RPMI7951 (cell line): ENCODE measurements around the gene ZNF784. TPM values are rescaled to one million over a fixed set of nuclear protein-coding genes. Genes with fewer than 3 reads are reported as not detected.
A peak's percentile ranks its signal among the peaks of the same experiment; 100 is the strongest.

Source experiments
- DNase-seq: peaks from one replicate; pipeline ENCODE4 v3.0.0-alpha.2; 2012; ENCODE audit warnings: low read depth
- total RNA-seq: library from RNA; depleted of rRNA; stranded (reverse); fragments of >200 nt; shearing (Covaris generic); gene quantifications from 2 replicates; pipeline ENCODE4 v1.2.3, GENCODE V29; 2014

Gene ZNF784
- total RNA-seq, 1 experiment from 2014 or later: 1.6 TPM

DNA sequence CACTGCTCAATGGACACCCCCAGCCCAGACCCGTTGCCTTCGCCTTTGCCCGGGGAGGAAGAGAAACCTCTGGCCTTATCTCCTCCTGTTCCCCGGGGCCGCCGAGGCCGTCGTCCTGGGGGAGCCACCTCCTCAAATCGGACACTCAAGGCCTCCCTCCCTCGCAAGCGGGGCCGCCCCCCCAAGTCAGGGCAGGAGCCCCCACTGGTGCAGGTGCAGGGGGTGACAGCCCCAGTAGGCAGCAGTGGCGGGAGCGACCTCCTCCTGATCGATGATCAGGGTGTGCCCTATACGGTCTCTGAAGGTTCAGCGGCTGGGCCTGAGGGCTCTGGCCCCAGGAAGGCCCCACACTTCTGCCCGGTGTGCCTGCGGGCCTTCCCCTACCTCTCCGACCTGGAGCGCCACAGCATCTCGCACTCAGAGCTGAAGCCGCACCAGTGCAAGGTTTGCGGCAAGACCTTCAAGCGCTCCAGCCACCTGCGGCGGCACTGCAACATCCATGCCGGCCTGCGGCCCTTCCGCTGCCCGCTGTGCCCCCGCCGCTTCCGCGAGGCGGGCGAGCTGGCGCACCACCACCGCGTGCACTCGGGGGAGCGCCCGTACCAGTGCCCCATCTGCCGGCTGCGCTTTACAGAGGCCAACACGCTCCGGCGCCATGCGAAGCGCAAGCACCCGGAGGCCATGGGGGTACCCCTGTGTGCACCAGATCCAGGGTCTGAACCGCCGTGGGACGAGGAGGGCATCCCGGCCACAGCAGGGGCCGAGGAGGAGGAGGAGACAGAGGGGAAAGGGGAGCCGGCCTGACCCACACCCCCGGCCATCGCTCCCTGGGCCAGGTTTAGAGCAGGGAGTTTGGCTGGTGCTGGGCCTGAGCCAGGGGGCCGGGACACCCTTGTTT, 22.0 kb downstream of the ZNF784 start:
- no peak for DNase-seq

DNA sequence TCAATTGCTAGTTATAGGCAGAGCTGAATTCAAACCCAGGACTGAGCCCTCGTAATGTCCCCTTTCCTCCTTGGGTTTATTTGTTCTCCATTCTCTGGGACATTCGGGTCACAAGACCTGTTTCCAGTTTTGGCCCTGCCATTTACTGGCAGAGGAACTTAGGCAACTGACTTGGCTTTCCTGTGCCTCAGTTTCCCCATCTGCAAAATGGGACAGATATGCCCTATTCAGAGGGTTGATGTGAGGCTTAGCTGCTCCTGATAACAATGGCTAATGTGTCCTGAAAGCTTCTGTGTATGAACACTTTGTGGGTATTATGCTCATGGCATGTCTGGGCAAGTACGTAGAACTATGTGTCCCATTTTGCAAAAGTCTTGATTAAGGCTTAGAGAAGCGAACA, 23.3 kb downstream of the ZNF784 start:
- DNase-seq: no peak

DNA sequence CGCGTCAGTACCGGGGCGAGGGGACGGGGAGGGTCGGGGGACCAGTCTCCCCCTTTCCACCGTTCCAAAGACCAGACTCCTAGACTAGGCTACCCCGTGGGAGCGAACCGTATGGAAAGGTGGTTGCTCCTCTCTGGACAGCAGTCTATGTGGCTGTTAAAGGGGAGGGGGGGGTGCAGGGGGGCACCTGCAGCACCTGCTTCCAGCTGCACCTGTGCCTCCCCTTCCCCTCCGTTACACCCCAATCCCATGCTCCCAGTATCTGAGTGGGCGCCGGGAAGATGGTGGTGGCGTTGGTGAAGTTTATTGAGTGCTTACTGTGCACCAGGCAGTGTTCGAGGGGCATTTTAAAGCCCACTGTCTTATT, 23.7 kb downstream of the ZNF784 start:
- DNase-seq: no peak

DNA sequence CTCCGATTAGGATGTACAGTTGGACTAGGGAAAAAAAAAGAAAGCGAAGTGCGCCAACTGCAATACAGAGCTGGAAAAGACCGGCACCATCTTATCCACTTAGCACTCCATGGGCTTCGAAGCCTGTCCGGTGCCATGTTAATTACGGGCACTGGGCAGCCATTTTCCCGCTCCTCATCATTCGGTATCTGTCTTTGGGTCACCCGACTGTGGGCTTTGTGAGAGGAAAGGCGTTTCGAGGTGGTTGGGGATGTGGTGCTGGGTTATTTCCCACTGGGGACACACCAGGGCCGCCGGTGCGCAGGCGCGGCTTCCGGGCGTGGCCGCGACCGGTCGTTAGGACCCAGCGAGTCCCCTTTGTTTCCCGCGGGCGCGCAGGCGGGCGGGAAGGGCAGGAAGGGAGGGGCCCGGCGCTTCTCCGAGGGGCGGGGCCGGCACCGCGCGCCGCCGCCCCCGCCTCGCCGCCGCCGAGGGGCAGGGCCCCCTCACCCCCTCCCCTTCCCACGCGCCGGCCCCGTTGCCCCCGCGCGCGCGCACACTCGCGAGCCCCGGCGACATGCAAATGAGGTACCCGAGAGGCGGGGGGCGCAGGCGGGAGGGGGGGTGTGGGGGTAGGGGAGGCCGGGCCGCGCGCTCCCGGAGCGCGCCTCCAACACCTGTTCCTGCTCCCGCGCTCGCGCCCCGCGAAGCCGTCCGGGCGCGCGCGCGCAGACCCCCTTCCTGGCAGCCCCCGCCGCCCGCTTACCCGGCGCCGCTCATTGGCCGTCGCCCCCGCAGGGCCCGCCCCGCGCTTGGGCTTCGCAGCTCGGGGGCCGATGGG, 24.3 kb downstream of the ZNF784 start, which contains the start of gene ZNF524:
ZNF524 (plus strand) TSS at position 447 of the 820 bp plus-strand sequence. CDS start 1,825 bp downstream, outside the sequence.
- DNase-seq: peak; percentile 84

DNA sequence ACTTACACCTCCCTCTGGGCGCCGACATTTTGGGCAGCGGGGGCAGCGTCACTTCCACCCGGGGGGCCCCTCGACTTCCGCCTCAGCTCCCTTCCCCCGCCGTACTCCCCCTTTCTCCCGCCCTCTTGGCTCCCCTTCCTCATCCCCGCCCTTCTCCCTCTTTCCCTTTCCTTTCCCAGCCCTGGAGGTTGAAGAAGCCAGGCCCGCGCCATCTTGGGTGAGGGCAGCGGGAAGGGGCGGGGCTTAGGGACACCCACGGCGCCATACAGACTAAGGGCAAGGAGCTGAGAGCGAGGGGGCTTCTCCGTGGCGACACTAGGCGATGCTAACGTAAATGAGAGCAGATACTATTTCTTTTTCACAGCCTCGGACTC, 24.9 kb downstream of the ZNF784 start, which contains the start of gene FIZ1:
FIZ1 (minus strand) TSS at position 50 of the 374 bp plus-strand sequence. CDS start 1,652 bp downstream, outside the sequence.
- DNase-seq: peak; percentile 98

DNA sequence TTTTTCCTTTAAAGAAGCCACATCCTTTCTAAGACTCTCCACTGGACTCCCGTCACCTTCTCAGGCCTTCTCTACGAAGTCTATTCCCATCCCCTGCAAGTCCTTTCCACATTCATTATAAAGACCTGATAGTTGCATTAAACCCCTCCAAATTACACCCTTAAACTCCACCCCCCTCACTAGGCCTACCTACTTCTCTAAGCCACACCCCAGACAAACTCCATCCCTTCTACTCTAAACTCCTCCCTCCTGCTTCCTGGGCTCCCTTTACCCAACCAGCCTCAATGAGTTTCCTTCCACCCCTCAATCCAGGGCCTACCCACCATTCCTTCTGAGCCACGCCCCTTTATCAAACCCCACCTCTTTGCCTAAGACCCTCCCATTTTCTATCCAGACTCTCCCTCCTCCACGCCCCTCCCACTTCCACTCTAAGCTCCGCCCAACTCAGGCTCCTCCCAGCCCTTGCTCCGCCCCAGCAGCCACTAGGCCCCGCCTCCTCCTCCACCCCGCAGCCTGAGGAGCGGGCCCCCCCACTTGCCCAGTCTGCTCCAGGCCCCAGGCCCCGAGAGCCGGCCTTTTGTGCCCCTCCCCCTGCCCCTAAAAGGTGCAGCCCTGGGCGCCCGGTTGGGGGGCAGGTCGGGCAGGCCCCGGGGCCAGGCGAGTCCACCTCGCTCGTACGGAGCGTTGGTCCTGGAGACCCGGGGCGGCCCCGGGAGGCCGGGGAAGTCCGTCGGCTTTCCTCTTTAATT, 25.5 kb downstream of the ZNF784 start:
- peak; percentile 93 for DNase-seq

DNA sequence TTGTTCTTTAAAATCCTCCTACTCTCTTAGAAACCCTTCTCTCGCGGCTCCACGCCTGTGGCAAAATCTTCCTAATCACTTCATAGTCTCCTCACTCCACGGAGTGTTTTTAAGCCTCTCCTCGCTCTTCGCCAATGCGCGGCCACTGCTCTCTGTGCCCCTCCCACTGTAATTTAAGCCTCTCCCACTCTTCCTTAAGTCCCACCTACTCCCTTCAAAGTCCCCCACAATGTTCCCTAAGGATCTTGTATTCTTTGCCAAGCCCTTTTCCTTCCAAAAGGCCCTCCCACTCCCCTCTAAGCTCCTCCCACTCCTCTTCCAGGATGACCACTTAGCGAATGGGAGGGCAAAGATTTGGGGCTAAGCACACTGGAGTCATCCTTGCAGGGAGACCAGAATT, 26.3 kb downstream of the ZNF784 start:
- DNase-seq: no peak

DNA sequence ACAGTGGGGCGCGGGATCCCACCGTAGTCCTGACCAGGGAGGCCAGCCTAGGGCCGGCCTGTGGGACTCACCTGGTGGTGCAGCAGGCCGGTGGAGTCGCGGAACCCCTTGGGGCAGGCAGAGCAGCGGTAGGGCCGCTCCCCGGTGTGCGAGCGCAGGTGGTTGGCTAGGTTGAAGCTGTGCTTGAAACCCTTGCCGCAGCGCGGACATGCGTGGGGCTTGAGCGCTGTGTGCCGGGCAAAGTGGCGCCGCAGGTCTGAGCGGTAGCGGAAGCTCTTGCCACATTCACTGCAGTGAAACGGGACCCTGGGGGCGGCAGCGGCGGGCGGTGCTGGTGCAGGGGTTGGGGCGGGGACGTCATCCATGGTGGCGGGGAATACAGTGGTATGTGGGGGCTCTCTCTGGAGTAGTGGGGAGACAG, 26.9 kb downstream of the ZNF784 start:
- no peak for DNase-seq

DNA sequence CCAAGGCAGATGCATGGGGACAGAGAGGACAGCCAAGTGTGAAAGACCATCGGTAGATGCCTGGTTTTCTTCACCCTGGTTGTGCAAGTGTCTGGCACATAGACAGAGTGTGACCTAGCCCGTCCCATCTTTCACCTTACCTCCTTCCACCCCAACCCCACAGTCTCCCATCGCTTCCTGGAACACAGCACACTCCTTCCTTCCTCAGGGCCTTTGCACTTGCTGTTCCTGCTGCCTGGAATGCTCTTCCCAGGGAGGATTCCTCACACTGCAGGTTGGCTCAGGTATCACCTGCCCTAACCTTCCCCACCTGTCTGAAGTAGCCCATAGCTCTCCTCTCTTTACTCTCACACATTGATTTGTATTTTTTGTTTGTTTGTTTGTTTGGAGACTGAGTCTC, 28.1 kb downstream of the ZNF784 start:
- no peak for DNase-seq

DNA sequence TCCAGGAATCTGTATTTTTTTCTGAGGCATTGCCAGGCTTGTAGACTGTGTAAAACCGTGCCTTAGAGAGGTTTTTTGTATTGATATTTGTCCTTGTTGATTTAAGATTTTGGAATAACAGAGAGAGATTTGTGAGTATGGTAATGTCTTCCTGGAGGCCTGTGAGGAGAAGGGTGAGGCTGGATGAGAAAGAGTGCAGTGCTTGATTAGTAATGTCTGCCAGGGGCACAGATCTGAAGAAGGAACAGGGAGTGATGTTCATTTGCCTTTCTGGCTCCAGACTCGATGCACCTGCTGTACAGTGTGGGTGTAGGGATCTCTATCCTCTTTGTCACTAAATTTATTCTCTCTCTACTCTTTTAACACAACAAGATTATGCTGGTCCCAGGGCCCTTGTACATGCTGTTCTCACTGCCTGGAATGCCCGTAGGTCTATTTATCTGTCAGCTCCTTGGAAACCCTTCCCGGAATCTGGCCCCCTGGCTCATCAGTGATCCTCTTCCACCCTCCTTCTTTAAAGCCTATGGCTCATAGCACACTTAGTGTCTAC, 29.3 kb downstream of the ZNF784 start:
- DNase-seq: no peak

DNA sequence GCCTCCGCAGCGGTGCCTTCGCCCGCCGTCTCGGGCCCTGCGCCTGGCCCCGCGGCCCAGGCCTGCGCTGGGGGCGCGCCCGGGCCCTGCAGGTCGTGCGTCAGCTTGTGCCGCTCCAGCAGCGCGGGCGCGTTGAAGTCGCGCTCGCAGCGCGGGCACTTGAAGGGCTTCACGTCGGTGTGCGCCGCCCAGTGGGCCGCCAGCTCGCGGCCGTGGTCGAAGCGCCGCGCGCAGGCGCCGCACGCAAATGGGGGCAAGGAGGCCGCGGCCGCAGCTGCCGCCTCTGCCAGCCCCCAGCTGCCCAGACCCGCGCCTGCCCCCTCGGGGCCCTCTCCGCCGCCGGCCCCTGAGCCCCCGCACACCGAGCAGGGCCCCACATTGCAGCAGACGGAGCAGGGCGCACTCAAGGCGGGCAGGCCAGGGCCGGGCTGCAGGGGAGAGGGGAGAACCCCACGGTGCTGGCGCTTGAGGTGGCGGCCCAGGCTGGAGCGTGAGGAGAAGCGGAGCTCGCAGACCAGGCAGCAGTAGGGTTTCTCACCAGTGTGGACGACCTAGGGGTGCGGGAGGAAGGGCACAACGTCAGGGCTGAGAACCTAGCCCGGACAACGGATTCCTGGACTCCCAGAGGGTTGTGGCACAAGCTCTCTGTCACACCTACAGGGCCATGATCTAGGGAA, 31.1 kb downstream of the ZNF784 start:
- DNase-seq: no peak

DNA sequence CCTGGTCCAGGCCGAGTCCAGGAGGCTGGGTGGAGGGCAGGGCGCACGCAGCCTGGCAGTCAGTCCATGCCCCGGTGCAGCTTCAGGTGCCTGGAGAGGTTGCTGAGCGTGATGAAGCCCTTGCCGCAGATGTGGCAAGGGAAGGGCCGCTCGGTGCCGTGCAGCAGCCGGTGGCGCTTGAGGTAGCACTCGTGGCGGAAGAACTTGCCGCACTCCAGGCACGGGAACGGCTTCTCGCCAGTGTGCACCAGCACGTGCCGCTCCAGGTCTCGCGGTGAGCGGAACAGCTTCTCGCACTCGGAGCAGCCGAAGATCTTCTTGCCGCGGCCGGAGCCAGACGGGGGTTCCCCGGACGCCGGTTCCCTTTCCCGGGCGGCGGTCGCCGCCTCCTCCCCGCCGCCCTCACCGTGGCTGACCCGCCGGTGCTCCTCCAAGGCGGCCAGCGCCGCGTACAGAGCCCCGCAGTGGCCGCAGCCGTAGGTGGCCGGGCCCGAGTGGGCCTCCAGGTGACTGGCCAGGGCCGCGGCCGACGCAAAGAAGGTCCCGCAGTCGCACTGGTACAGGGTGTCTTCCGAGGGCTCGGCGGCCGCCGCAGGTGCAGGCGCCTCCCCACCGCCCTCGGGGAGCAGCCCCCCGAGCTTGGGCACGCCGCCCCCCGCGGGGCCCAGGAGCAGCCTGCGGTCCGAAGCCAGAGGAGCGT, 31.8 kb downstream of the ZNF784 start:
- DNase-seq: no peak

DNA sequence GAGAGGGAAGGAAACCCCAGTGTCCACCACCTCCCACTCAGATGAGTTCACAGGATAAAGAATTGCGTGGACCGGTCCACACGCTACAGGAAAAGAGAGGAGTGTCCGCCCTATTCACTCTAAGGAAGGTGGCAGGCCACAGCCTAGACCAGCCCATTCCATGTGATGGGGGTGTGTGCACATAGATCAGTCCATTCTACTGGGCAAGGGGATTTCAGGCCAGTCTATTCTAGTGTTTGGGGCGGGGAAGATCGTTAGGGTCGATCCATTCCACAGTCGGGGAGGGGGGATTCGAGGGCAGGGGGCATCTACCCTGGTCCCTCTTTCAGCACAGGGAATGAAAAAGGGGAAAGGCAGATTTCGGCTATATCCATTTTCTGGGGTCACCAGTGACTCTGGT, 32.8 kb downstream of the ZNF784 start:
- no peak for DNase-seq

DNA sequence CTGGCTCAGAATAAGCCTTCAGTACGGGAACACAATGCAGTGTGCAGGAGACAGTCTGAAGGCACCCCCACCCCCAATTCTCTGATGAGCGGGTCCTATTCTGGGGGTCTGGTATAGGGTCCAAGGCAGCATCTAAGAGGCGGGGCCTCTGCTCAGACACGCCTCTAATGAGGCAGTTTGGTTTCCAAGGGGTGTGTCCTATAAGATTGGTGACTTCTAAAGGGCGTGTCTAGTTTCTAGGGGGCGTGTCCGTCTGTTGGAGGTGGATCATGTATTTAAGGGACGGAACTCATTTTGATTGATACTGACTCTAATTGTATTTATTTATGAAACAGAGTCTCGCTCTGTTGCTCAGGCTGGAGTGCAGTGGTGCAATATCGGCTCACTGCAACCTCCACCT, 33.7 kb downstream of the ZNF784 start:
- peak; percentile 22 for DNase-seq

DNA sequence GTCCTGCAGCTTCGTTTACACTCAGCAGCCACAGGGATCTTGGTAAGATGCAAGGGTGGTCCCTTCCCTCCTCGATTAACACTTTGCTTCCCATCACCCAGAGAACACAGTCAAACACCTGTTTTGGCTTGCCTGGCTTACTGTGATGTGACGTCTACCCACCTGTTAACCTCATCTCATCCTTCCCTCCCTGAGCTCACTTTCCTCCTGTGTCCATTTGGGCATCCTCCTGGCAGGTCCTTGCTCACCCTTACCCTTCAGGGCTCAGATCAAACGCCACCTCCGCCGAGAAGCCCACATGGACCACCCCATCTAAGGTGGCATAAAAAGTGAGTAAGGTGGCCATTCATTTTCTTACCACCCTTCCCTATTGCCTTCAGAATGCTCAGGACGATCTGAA, 34.3 kb downstream of the ZNF784 start:
- no peak for DNase-seq

DNA sequence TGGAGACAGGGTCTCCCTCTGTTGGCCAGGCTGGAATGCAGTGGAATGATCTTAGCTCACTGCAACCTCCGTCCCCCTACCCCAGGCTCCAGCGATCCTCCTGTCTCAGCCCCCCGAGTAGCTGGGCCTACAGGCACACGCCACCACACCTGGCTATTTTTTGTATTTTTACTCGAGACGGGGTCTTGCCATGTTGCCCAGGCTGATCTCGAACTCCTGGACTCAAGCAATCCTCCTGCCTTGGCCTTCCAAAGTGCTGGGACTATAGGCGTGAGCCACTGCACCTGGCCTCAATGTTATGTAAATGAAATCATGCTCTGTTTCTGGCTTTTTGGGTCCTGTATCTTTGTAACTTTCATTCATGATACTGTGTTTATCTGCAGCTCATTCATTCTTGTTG, 35.6 kb downstream of the ZNF784 start:
- DNase-seq: no peak

DNA sequence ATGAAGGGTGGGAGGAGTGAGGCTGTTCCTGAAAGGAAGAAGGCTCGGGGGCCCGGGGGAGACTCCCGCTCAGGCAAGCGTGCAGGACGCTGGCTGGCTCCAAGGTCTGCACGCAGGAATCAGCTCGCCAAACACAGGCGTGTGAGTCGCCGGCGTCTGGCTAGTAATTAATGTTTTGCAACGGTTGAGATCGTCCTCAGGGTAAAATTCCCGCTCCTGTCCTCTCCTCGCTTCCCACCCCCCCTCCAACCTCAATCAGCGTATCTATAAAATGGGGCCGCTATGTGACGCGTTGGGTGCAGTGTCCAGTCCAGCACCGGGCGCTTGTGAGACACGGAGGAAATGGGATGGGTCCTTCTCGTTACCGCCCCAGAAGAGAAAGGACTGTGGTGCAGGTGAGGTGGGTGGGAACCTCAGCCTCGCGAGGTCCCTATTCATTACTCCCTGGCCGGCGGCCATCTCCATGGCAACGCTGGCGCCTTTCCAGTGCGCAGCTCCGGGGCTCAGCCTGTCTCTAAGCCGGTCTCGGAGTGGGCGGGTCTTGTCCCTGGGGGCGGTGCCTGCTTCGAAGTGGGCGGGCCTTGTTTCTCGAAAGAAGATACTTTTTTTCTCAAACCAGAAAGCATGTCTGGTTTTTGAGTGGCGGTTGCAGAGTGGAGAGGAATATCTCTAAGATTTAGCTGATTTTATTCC, 37.2 kb downstream of the ZNF784 start:
- peak; percentile 87 for DNase-seq

DNA sequence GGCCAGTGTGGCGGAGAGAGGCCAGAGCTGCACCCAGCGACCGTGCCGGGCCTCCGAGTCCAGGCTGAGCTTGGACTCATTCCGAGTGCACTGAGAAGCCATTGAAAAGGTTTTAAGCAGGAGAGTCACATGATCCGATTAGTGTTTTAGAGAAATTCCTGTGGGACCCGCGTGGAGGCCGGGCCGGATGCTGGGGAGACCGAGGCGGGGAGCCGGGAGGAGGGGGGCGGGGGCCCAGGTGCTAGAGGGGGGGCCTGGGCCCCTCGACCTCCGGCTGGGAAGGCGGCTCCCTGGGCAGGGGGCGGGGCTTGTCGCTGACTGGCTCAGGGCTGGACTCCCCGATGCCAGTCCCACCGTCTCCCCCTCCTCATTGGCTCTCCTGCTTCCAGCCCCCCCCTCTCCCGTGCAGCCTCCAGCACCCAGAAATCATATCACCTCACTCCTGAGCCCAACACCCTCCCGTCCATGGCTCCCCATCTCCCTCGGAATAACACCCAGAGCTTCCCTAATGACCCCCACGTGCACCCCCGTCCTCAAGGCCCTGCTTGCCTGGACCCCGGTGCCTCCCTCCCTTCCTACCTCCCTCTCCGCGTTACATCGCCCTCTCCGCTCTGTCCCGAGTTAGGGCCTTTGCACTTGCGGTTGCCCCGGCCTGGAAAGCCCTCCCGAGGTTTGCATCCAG, 38.6 kb downstream of the ZNF784 start:
- DNase-seq: peak; percentile 77

DNA sequence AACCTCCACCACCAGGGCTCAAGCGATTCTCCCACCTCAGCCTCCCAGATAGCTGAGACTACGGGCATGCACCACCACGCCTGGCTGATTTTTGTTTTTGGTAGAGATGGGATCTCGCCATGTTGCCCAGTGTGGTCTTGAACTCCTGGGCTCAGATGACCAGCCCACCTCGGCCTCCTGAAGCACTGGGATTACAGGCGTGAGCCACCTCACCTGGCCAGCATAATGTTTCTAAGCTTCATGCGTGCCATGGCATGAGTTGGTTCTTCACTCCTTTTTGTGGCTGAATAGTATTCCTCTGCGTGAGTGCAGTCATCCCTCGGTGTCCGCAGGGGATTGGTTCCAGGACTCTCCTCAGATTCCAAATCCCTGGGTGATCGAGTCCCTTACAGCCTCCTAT, 39.5 kb downstream of the ZNF784 start:
- DNase-seq: no peak
